Adrenal gland (tissue), 5 donors: ENCODE data around the gene KLF9.

Source experiments
- POLR2A ChIP-seq, 2 donors: fragments of 450-650 bp; IDR thresholded peaks; one replicate each; pipeline ENCODE4 v1.6.1; 2017; ENCODE audit warnings: antibody characterized with exemption in 2 of 2, mild to moderate bottlenecking in 2 of 2, moderate library complexity in 1 of 2
- TF ChIP-seq, protein P1 (sequence below), 6 experiments: fragments of 450-650 bp in 4 of 6; fragments of 200-600 bp in 2 of 6; sonication (generic) in 1 of 6; IDR thresholded peaks; 1 replicate in 5 of 6; 2 replicates in 1 of 6; pipeline versions ENCODE4 v1.5.1 to v1.8.0; 2016 to 2021; ENCODE audit warnings: antibody characterized with exemption in 6 of 6, mild to moderate bottlenecking in 2 of 6, moderate library complexity in 1 of 6
- donor health status: DM: no; HTN: no; CAD: no.

DNA sequence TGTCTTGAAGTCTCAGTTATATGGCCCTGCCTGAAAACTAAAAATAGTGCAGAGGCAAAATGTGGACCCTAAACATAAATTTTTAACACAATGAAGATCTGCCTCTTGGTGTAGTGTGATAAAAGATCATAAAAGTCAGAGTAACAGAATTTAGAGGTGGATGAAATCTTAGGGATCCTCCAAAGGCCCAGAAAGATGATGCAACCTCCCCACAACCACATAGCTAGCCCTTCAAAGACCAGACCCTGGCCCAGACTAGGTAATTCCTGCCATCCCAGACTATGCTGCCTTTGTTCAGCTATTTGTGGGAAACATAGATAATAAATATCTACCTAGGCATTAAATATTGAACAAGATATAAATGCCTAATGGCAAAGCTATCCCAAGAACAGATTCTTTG is 15.3 kb downstream of the KLF9 start:
- TF ChIP-seq, protein P1, sequence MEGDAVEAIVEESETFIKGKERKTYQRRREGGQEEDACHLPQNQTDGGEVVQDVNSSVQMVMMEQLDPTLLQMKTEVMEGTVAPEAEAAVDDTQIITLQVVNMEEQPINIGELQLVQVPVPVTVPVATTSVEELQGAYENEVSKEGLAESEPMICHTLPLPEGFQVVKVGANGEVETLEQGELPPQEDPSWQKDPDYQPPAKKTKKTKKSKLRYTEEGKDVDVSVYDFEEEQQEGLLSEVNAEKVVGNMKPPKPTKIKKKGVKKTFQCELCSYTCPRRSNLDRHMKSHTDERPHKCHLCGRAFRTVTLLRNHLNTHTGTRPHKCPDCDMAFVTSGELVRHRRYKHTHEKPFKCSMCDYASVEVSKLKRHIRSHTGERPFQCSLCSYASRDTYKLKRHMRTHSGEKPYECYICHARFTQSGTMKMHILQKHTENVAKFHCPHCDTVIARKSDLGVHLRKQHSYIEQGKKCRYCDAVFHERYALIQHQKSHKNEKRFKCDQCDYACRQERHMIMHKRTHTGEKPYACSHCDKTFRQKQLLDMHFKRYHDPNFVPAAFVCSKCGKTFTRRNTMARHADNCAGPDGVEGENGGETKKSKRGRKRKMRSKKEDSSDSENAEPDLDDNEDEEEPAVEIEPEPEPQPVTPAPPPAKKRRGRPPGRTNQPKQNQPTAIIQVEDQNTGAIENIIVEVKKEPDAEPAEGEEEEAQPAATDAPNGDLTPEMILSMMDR (IDR thresholded peaks at IDR 0.05): no peak
- TF ChIP-seq POLR2A (IDR thresholded peaks at IDR 0.05): no peak
